ENCODE data around the gene OBP2B.
"Not testable (repeated sequence)": the region's sequence is repeated elsewhere in the genome, so short reads cannot be mapped to it uniquely, and the experiment has no call there.

DNA sequence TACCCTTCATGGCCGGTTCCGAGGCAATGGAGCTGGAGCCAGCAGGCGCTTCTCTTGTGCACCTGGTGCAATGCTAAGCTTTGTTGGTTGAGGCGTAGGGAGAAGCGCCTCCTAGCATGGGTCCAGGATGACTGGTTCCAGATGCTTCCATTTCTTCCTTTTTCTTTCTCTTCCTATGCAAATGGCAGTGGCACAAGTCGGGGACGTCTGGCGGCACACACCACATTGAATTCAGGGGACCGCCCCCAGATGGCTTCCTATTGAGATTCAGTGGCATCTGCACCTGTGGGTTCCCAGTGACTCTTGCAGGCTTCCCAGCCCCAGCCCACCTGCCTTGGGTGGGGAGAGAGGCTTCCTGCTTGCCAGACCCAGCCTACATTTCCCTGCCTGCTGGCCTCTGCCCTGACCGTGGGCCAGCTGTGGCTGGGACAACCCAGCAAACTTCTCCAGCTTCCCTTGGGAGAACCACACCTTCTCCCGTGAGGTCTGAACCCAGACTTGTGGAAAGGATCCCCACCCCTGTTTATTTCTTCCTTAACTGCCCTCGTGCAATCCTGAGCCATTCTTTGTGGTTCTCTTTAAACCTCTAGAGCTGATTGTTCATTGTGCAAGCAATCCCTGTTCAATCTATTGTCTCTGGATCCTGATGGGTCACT, 8.4 kb upstream of the OBP2B start:
- TF ChIP-seq CTCF (IDR thresholded peaks at IDR 0.05; ENCODE audit: insufficient read depth, low read length, poor library complexity, severe bottlenecking); EZH2phosphoT487 (conservative IDR thresholded peaks at IDR 0.05; ENCODE audit: low read length): not testable (repeated sequence)
